Measurements from ENCODE around the gene ILKAP.

DNA sequence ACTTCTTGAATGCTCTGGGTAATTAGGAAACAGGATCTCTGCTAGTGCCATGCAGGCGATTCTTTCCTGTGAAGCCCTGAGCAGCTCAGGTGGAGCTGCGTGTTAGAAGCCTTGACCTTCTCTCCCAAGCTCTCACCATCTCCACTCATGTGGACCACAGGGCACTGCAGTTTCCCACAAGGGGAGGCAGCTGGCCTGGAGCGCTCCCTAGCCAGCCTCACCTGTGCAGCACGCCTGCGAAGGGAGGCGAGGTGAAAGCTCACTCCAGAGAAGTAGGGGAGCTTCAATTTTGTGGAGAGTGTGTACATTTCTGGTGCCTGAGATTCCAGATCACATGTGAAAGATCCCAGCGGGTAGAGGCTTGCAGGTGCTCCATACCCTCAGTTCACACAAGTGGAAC lies 47.4 kb upstream of the ILKAP start:
- TF ChIP-seq CTCF (IDR thresholded peaks at IDR 0.05; ENCODE audit: low read length) (no peak), EZH2 (IDR thresholded peaks at IDR 0.05; ENCODE audit: borderline replicate concordance, low read length) (no peak)
